DOHH2 (cell line): ENCODE measurements around the gene NUCKS1.

Source experiments
- H3F3A ChIP-seq: fragments of 200-600 bp; sonication (generic), shearing (Covaris generic); 2 replicates; pipeline ENCODE4 v1.6.0; 2016; ENCODE audit warnings: antibody characterized with exemption, mild to moderate bottlenecking; ENCODE audit not compliant: control insufficient read depth, insufficient read depth
- H3K27ac ChIP-seq: fragments of 200-600 bp; sonication (generic); 2 replicates; pipeline ENCODE4 v1.5.1; 2014; ENCODE audit warnings: low read depth, mild to moderate bottlenecking, low read length, moderate library complexity
- H3K27me3 ChIP-seq: fragments of 200-600 bp; sonication (generic); 2 replicates; pipeline ENCODE4 v1.6.1; 2014; ENCODE audit warnings: mild to moderate bottlenecking, low read length, mixed read lengths; ENCODE audit not compliant: control insufficient read depth
- H3K36me3 ChIP-seq: fragments of 200-600 bp; sonication (generic); 2 replicates; pipeline ENCODE4 v1.6.1; 2014; ENCODE audit warnings: mild to moderate bottlenecking, low read length, moderate library complexity, mixed read lengths; ENCODE audit not compliant: control insufficient read depth
- H3K4me1 ChIP-seq: fragments of 200-600 bp; sonication (generic); 2 replicates; pipeline ENCODE4 v1.6.1; 2014; ENCODE audit warnings: mild to moderate bottlenecking, low read length, mixed read lengths; ENCODE audit not compliant: control insufficient read depth
- H3K4me2 ChIP-seq: fragments of 200-600 bp; sonication (generic); 2 replicates; pipeline ENCODE4 v1.6.0; 2014; ENCODE audit warnings: mild to moderate bottlenecking, low read length, moderate library complexity
- H3K4me3 ChIP-seq: fragments of 200-600 bp; sonication (generic); 2 replicates; pipeline ENCODE4 v1.5.1; 2014; ENCODE audit warnings: mild to moderate bottlenecking, low read length, mixed read lengths
- H3K79me2 ChIP-seq: fragments of 200-600 bp; sonication (generic); 2 replicates; pipeline ENCODE4 v1.6.1; 2014; ENCODE audit warnings: mild to moderate bottlenecking, low read length, mixed read lengths; ENCODE audit not compliant: control insufficient read depth
- H3K9me2 ChIP-seq: fragments of 200-600 bp; sonication (generic); replicated peaks from 2 replicates; pipeline ENCODE4 v1.6.1; 2014; ENCODE audit warnings: mild to moderate bottlenecking, low read length, mixed read lengths; ENCODE audit not compliant: control insufficient read depth
- H3K9me3 ChIP-seq: fragments of 200-600 bp; sonication (generic); 2 replicates; pipeline ENCODE4 v1.6.1; 2014; ENCODE audit warnings: antibody characterized with exemption, low read length, mixed read lengths; ENCODE audit not compliant: control insufficient read depth, insufficient read depth
- H4K20me1 ChIP-seq: fragments of 200-600 bp; sonication (generic); 2 replicates; pipeline ENCODE4 v1.6.0; 2014; ENCODE audit warnings: low read depth, mild to moderate bottlenecking, antibody characterized with exemption, low read length, moderate library complexity; ENCODE audit not compliant: control insufficient read depth, insufficient read depth
- CTCF ChIP-seq: fragments of 200-600 bp; sonication (generic); IDR thresholded peaks from one replicate; pipeline ENCODE4 v1.5.1; 2014; ENCODE audit warnings: antibody characterized with exemption, mild to moderate bottlenecking, low read depth, low read length; ENCODE audit not compliant: poor library complexity, severe bottlenecking
- EZH2phosphoT487 ChIP-seq: fragments of 200-600 bp; sonication (generic); IDR thresholded peaks from 2 replicates; pipeline ENCODE4 v1.6.1; 2017; ENCODE audit warnings: borderline replicate concordance, mild to moderate bottlenecking, antibody characterized with exemption, low read length, moderate library complexity, mixed read lengths

NUCKS1 gene

GRCh38 chr1:205764578-205764977 lies 14.6 kb upstream of the NUCKS1 start:
- no peaks in the 10 kb centered on the region for H3K36me3 ChIP-seq
- H3K4me1 ChIP-seq, result no peaks in the 10 kb centered on the region
- no peak for TF ChIP-seq CTCF
- TF ChIP-seq EZH2phosphoT487, result no peak
- no peaks in the 10 kb centered on the region for H3K9me3 ChIP-seq
- no peak overlapping the region for H3K4me2 ChIP-seq
- no peaks in the 10 kb centered on the region for H4K20me1 ChIP-seq
- H3K27ac ChIP-seq, result no peak overlapping the region
- no peaks in the 10 kb centered on the region for H3K27me3 ChIP-seq
- H3K79me2 ChIP-seq, result no peaks in the 10 kb centered on the region
- no peak overlapping the region for H3K4me3 ChIP-seq
- no peaks in the 10 kb centered on the region for H3K9me2 ChIP-seq
- H3F3A ChIP-seq, result 0 out of 2 replicates have a peak, but pooled peaks cover 4% of the 10 kb centered on the region

DNA sequence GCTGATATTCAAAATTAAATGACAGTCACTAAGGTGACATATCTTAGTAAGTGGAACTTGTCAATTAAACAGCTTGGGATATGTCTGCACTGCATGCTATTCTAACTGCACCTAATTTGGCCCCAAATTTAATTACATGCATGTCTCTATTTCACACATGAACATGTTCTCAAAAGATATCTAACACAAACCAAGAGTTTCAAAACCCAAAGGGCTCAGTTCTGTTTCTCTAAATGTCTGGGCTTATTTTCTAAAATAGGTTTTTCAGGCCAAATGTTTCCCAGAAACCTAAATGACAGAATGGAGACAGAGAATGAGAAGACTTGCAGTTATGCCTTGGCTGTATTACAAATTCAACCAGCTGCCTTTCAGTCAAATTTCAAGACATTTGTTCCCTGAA lies 14.0 kb upstream of the NUCKS1 start:
- Histone ChIP-seq H3K9me3 (no peaks in the 10 kb centered on the region), H3K27me3 (no peaks in the 10 kb centered on the region), H3K36me3 (no peaks in the 10 kb centered on the region), H4K20me1 (no peaks in the 10 kb centered on the region), H3K79me2 (no peaks in the 10 kb centered on the region), H3K4me3 (no peak overlapping the region), H3K4me2 (no peak overlapping the region), H3K27ac (no peak overlapping the region), H3K4me1 (no peaks in the 10 kb centered on the region), H3K9me2 (no peaks in the 10 kb centered on the region), H3F3A (0 out of 2 replicates have a peak, but pooled peaks cover 4% of the 10 kb centered on the region)
- TF ChIP-seq EZH2phosphoT487 (no peak), CTCF (no peak)

GRCh38 chr1:205760606-205761005 lies 10.6 kb upstream of the NUCKS1 start:
- H3F3A ChIP-seq, result 0 out of 2 replicates have a peak, but pooled peaks cover 4% of the 10 kb centered on the region
- no peaks in the 10 kb centered on the region for H4K20me1 ChIP-seq
- H3K4me1 ChIP-seq, result no peaks in the 10 kb centered on the region
- no peaks in the 10 kb centered on the region for H3K36me3 ChIP-seq
- no peak overlapping the region for H3K4me3 ChIP-seq
- no peak overlapping the region for H3K27ac ChIP-seq
- no peak overlapping the region for H3K4me2 ChIP-seq
- no peaks in the 10 kb centered on the region for H3K79me2 ChIP-seq
- no peaks in the 10 kb centered on the region for H3K9me3 ChIP-seq
- no peak for TF ChIP-seq CTCF
- TF ChIP-seq EZH2phosphoT487, result no peak
- 0 out of 2 replicates have a peak, but pooled peaks cover 4% of the 10 kb centered on the region for H3K27me3 ChIP-seq
- H3K9me2 ChIP-seq, result no peaks in the 10 kb centered on the region
